GM18519 (cell line): ENCODE measurements around the gene DOK7.

ENCODE experiments used
- ATAC-seq: cut with Tn5 transposase; IDR thresholded peaks from one replicate; pipeline ENCODE4 v1.9.1; 2021; ENCODE audit warnings: mild to moderate bottlenecking, moderate library complexity; ENCODE audit not compliant: unreplicated experiment, low FRiP score

The DOK7 gene

DNA sequence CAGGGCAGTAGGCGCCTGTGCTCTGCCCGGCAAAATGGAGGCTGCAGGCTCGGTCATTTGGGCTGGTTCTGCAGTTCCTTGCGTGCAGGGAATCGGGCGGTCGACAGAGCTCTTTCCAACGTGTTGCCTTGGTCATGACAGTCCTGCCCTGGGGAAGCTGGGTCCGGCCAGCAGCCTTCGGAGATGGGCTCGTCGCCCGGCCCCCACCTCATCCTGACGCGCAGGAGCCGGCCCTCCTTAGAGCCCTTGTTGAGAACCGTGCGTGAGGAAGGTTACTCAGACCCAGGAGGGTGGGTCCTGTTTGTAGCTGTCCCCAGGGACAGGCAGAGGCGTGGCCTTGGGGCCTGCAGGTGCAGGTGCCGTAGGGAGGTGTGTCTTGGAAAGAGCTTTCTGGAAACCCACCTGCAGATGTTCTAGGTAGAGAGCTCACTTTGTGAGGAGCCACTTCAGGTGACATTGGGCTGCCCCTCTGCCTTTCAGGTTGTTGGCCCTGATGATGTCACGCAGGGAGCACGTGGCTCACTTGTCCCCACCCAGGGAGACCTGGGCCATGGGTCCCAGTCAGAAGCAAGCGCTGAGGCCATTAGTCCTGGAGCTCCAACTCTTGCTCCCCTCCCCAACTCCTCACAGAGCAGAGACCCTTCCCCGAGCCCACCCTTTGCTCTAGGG lies 36.5 kb upstream of the DOK7 start:
- no peak for ATAC-seq

DNA sequence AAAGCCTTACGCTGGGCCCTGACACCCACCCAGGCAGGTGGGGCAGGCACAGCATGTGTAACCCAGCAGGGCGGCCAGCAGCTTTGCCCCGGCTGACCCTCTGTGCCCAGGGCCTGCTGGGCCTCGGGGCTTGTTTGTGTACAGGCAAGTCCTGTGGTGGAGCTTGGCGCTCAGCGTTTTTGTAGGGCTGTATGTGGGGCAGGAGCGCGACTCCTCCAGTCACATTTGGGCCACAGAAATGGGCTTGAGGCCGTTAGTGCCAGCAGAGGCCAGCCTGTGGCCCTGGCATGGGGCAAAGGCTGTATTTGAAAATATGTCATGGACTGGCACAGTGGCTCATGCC lies 36.0 kb upstream of the DOK7 start:
- no peak for ATAC-seq

DNA sequence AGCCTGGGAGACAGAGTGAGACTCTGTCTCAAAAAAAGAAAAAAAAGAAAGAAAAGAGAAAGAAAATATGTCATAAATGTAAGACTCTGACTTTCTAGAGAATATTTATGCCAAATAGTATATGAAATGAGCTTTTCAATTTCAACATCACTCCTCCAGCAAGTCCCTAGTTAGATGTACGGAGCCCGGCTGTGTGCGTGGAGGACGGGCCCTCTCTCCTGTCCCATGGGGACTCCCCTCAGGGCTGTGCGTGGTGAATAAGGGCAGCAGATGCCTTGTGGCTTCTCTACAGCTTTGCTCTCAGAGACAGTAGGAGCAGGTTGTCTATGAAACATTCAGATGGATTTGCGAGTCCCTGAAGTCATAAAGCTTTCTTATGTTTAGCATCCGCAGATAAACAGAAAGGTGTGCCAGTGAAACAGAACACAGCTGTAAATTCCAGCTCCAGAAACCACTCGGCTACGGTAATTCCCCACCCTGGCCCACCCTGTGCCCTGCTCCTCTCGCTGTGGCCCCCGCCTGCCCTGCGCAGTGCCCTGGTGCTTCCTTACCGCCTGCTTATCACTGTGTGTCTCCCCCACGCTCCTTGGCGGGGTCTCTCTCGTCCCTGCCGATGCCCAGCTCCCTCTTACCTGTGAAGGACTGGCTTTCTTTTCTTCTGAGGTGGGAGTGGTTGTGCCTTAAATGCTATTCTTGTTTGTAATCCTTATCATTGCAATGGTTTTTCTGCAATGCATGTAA lies 35.2 kb upstream of the DOK7 start:
- no peak for ATAC-seq

DNA sequence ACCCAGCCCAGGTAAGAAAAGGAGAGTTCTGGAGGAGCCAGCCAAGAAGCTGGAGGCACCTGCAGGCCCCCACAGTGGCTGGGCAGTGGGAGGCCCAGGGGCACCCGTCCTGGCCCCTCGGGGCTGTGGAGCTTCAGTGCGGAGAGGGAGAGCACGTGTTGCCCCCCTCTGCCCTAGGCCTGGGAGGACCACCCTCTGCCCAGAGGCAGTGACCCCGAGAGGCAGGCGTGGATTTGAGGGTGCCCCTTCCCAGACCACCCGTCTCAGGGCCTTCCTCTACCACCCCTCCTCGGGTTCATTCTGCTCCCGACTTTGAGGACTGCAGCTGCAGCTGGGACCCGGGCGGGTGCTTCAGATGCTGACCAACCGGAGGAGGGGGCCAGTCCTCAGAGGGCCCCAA lies 33.5 kb upstream of the DOK7 start:
- ATAC-seq, result no peak

DNA sequence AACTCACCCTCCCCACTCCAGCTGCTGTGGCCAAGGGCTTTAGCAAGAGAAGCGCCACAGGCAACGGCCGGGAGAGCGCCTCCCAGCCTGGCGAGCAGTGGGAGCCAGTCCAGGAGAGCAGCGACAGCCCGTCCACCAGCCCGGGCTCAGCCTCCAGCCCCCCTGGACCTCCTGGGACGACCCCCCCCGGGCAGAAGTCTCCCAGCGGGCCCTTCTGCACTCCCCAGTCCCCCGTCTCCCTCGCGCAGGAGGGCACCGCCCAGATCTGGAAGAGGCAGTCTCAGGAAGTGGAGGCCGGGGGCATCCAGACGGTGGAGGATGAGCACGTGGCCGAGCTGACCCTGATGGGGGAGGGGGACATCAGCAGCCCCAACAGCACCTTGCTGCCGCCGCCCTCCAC lies 32.6 kb upstream of the DOK7 start:
- ATAC-seq, result no peak

DNA sequence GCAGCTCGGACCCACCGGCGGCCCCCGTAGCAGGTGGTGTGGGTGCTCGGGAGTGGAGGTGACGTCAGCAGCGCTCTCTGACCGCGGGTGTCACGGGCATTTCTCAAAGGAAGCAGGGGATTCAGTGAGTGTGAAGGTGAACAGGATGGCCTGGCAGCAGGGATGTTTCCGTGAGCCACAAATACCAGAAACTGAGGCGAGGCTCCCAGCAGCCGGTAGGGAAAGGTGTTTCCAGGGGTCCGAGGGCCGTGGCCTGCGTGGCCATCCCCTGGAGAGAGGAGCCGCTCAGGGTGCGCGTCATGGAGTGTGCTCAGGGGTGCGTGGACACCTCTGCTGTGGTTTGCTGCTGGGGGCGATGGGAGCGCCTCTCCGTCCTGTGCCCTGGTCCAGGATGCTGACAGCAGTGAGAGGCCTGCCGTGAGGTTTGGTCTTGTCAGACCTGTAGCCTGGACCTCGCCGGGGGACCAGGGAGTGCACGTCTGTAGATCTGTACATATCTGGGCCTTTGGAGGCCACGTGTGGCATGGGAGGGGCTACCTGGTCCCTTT lies 31.6 kb upstream of the DOK7 start:
- no peak for ATAC-seq

DNA sequence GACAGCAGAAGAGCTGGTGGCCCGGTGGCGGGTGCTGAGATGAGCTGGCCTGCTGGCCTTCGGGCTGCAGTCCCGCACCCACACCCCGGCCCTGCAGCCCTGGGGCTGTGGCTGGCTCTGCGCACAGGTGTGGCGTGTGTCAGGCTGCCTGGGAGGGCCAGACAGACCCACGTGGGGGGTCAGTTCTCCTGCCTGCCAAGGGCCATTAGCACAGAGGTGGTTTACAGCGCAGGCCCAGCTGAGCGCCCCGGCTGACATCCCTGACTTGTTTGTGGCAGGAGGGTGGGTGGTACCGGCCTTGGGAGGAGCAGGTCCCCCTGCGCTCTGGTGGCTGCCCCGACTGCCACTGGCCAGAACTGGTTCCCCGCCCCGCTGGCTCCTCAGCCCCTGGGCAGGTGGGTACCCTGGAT lies 30.7 kb upstream of the DOK7 start:
- ATAC-seq, result no peak

DNA sequence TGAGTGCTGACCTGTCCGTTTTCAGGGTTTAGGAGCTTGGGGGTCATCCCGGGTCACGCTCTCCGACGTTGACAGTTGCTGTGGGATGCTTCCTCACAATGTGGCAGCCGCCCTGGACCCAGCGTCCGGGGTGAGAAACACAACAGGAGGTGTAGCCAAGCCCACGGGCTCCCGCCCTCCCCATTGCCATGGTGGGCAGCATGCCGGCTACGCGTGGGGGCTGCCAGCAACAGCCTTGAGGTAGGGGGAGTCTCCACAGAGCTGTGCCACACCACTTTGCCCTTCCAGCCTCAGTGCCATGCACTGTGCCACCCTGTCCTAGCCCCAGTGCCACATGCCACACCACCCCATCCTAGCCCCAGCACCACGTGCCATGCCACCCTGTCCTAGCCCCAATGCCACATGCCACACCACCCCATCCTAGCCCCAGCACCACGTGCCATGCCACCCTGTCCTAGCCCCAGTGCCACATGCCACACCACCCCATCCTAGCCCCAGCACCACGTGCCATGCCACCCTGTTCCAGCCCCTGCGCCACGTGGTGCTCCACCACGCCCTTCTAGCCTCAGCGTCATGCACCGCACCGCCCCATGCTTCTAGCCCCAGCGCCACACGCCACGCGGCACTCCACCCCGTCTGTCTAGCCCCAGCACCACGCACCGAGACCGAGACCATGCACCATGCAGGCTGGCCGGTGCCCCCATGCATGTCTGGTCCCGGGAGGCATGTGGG lies 29.8 kb upstream of the DOK7 start:
- ATAC-seq, result no peak

DNA sequence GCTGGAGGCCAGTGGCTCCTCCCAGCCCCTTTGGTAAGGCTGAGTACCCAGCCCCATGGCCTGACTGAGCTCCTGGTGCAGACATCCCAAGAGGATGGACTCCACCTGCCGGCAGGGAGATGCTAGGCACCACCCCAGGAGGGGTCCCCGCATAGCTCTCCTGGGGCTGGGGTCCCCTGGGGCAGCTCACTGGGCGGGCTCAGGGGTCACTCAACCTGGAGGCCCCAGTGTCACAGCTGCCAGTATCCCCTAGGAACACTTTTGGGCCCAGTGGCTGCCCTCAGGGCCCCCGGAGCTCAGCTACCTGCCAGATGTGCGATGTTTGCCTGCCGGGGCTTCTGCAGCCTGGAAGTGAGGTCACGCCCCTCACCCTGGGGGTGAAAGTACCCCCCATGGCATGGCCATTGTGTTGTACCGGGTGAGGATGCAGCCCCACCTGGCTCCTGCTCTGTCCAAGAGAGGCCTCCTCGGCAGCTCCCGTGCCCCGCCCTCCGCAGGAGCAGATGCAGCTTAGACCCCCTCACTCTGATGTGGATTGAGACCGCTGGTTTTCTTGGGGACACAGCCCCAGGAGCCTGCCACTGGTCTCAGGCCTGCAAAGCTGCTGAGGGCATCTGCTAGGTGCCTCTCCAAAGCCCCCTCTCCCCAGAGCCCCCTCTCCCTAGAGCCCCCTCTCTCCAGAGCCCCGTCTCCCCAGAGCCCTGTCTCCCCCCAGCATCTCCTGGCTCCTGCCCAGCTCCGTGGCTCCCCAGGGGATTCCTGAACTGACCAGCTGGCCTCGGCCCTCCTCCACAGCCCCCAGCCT lies 28.0 kb upstream of the DOK7 start:
- no peak for ATAC-seq

DNA sequence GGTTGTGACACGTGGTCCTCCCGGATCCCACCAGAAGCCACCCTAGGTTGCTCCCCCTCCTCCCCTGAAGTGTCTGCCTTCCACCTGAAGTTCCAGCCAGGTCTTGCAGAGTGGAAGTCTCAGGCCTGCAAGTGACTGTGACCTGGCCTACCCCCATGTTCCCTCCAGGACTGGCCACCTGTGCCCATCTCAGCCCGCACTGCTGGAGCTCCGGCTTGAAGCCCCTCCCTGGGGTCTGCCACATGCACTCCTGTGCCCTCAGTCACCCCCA lies 27.5 kb upstream of the DOK7 start:
- no peak for ATAC-seq

DNA sequence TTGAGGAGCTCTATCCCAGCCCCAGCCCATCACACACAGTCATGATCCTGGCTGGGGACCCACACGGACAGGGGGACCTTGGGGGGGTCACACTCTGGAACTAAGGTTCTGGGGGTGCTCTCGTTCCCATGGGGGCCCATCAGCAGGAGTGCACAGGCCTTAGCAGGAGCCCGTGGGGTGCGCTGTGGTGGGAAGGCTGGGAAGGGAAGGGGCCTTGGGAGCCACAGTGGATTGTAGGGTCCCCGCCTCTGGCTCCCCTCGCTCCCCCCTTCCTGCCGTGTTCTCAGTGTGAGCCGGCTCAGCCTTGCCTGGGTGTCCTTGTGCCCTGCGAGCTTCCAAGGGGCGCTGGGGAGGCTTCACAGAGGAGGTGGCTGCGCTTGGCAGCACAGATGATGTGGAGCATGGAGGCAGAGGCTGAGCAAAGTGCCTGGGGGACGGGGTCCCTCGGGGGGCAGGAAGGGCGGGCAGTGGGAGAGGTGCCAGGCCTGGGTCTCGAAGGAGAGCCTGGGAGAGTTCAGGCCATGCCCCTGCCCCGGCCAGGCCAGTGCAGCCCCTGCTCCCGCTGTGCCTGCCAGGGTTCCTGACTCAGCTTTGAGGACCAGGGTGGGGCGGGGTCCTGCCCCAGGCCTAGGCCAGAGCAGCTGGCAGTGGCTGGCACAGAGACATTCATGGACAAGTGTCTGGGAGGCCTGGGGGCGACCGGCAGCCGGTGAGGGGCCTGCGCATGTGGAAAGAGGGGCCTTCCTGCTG lies 26.9 kb upstream of the DOK7 start:
- no peak for ATAC-seq

DNA sequence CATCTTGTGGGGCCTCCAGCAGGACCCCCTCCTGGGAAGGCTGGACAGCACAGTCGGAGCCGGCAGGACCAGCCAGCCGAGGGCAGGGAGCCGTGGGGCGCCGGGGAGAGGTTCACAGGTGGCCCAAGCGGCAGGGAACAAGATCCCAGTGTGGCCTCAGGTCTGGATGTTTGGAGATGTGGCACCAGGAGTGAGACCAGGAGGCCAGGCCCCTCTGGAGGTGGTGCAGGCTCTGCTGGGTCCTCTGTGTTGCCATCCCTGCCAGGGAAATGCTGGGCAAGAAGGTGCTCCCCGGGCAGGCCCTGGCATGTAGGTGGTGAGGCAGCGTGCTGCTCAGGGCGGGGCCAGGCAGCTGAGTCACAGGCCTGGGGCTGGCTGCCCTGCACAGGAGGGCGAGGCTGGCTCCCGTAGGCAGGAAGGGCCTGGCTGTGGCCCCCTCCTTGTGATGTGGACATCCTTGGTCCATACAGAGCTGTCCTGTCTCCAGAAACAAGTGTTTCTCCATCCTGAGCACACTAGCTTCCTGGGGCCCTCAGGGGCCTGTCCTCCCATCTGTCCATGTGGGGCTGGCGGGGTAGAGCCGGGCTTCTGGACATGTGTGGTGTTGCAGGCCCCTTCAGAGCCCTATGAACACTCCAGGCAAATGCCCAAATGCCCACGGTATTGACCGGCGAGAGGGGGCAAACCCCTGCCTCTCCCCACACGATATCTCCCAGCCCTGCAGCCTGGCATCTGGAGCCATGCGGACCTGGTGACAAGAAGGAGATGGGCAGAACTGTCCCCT lies 26.1 kb upstream of the DOK7 start:
- no peak for ATAC-seq

DNA sequence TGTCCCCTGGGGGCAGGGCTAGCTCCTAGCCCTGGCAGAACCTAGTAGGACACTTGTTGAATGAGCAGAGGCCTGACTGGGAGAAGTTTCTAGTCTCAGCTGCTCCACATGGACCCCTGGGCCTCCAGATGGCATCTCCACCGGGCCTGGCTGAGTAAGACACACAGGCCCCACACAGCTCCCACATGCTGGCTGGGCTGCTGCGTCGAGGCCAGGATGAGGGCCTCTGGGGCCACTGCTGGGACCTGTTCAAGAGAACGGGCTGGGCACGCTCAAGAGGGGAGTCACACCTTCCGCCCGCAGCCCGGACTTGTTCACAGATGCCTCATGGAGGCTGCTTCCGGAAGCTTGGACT lies 25.5 kb upstream of the DOK7 start:
- ATAC-seq, result no peak

DNA sequence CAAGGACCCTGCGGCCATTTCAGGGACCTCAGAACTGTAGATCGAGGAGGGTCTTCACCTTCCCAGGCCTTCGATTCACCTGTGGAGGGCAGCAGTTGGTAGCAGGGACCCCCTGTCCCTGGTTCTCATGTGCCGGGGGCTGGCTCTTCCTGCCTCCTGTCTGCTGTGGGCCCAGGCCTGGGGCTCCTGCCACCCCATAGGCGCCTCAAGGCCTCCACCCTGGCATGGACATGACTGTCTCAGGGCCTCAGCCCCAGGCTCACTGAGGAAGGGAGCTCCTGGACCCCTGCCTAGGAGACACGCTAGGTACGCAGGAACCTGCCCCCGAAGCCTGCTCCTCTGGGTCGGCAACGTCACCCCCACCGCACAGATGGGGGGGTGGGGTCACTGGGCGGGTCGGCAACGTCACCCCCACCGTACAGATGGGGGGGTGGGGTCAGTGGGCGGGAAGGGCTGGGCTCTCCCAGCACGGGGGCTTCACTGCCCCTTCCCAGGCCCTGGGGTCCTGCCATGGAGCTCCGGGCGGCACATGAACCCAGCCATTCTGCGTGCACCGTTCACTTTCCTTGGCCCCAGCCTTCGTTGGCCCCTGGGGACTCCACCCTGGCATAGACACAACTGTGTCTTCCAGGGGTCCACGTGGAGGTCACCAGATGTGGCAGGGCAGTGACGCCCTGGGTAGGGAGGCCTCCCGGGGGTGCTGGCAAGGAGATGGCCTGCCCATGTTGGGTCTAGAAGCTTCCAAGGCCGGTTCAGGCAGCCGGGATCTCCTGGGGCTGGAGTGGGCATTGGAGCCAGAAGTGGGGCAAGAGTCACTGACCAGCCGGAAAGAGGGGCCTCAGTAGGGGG lies 24.9 kb upstream of the DOK7 start:
- ATAC-seq, result no peak

DNA sequence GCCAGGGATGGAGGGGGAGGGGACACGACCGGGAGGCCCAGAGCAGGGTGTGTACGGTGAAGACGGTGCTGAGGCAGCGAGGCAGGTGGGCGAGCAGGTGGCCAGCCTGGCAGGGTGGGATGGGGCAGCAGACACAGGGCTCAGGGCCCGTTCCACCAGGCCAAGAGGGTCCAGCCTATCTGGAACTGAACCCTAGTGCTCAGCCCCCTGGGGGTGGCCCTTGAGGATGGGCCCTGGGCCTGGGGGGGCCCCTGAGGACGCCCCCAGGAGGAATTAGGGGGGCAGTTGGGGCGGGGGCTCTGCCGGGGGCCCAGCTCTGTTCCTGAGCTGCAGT lies 24.3 kb upstream of the DOK7 start:
- no peak for ATAC-seq

DNA sequence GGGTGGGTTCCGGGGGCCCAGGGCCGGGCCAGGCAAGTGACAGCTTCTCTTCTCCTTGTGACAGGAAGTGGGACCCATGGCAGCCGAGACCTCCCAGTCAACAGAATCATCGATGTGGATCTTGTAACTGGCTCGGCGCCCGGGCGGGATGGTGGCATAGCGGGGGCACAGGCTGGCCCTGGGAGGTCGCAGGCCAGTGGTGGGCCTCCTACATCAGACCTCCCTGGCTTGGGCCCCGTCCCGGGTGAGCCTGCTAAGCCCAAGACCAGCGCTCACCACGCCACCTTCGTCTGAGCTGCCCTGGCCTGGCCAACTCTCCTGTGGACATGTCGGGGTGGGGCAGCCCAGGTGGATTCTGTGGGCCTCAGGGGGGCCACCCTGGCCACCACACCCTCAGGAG lies 23.7 kb upstream of the DOK7 start:
- no peak for ATAC-seq

DNA sequence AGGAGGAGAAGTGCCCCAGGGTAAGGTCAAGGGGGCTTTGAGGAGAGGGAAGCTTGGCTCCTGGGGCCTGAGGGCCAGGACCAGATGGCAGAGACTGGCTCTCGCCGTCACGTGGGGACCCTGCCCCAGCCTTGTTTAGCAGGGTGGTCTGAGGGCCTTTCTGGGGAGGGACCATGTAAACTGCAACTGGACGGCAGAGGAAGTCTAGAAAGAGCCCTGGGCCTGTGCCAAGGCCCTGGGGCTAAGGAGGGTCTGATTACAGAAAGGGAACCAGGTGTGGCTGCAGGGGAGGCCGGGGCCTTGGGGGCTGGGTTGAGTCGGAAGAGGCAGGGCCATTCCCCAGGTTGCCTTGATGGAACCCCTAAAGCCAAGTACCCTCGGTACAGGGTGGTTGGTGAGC lies 23.1 kb upstream of the DOK7 start:
- no peak for ATAC-seq

DNA sequence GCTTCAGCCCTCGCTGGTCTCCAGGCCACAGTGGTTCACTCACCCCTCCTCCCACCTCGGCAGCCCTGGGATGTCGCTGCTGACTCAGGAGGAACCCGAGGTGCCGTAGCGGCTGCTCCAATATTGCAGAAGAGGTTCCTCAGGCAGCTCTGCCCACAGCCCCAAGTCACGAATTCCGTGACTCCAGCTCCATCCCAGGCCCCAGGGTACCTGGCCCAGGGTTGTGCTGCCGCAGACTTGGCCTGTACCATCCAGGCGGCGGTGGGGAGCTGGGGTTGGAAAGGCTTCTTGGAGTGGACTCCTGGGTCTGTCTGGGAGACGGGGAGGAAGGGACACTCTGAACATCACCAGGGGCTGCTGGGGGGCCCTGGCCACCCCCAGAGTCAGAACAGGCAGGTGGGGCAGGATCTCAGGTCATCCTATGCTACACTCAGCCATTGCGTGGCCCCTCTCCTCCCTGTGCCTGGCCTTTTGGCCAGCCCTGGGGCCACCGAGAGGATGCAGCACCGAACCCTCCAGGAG lies 22.1 kb upstream of the DOK7 start:
- ATAC-seq, result no peak
